Measurements from ENCODE around the gene WDPCP. TPM values are rescaled to one million over a fixed set of nuclear protein-coding genes. Genes with fewer than 3 reads are reported as not detected.
"Not testable (repeated sequence)": the region's sequence is repeated elsewhere in the genome, so short reads cannot be mapped to it uniquely, and the experiment has no call there.

The WDPCP gene
- total and polyA plus RNA-seq, 7 experiments from 2014 or later = 4.8 to 19.2 (median 15.6) TPM

GRCh38 chr2:63357722-63358121 lies 230.6 kb downstream of the WDPCP start:
- H3K4me1 ChIP-seq (ENCODE audit: control insufficient read depth in 2 of 2, insufficient read depth in 2 of 2, low read length in 2 of 2); ATAC-seq; CTCF ChIA-PET: not testable (repeated sequence)

DNA sequence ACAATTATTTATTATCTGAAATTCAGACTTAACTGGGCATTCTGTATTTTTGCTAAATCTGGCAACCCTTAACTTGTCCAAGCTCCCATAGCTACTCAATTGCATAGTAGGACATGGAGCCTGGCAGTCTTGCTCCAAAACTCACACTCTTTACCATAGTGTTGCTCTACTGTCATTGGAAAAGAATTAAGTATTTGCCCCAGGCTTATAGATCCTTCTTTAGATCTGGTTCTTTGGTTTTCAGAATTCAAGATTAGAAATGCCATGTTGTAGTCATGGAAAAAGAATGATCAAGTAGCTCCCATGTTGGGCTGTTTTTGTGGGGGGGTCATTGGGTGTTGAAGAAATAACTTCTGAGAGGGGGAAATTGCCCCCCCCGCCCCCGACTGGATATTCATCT lies 240.9 kb downstream of the WDPCP start:
- H3K36me3 Mint-ChIP-seq = peaks cover 1 to 63% (median 47%) of the 10 kb centered on the region in 5 donors
- no peaks in the 10 kb centered on the region for H3K4me1 Mint-ChIP-seq
- peaks cover 8 to 60% (median 31%) of the 10 kb centered on the region in 11 donors for H3K9me3 Mint-ChIP-seq
- no peak overlapping the region for H3K27ac Mint-ChIP-seq
- H3K4me3 Mint-ChIP-seq = no peak overlapping the region
- POLR2A ChIA-PET = no interaction called here
- DNase-seq = no peak
- no peak overlapping the region for H3K4me3 ChIP-seq (ENCODE audit: low read length)
- peaks cover 0 to 14% (median 0%) of the 10 kb centered on the region in 3 experiments for H3K9me3 ChIP-seq (ENCODE audit: control insufficient read depth in 2 of 3, low read length in 3 of 3)
- no peaks in the 10 kb centered on the region for H3K27me3 Mint-ChIP-seq
- intact Hi-C loops (cut with micrococcal nuclease) = no loop called here
- H3K36me3 ChIP-seq (ENCODE audit: control insufficient read depth in 2 of 3, insufficient read depth in 3 of 3, low read length in 3 of 3) = no peaks in the 10 kb centered on the region
- no peaks in the 10 kb centered on the region for H3K27me3 ChIP-seq (ENCODE audit: control insufficient read depth in 2 of 2, insufficient read depth in 2 of 2, low read length in 2 of 2)
- CTCF ChIA-PET = no interaction called here
- no peaks in the 10 kb centered on the region for H3K4me1 ChIP-seq (ENCODE audit: control insufficient read depth in 2 of 2, insufficient read depth in 2 of 2, low read length in 2 of 2)
- no peak for ATAC-seq
- H3K27ac ChIP-seq (ENCODE audit: low read depth, low read length) = no peak overlapping the region

More at GRCh38 chr2:63357722-63358121, 230.6 kb downstream of the WDPCP start:
- H3K27me3 Mint-ChIP-seq; H3K4me3 ChIP-seq (ENCODE audit: low read length); H3K27ac Mint-ChIP-seq; H3K4me1 Mint-ChIP-seq; DNase-seq; H3K9me3 ChIP-seq (ENCODE audit: control insufficient read depth in 2 of 3, low read length in 3 of 3); H3K4me3 Mint-ChIP-seq; H3K36me3 ChIP-seq (ENCODE audit: control insufficient read depth in 2 of 3, insufficient read depth in 3 of 3, low read length in 3 of 3); intact Hi-C loops (cut with micrococcal nuclease); H3K27ac ChIP-seq (ENCODE audit: low read depth, low read length); H3K27me3 ChIP-seq (ENCODE audit: control insufficient read depth in 2 of 2, insufficient read depth in 2 of 2, low read length in 2 of 2); POLR2A ChIA-PET: not testable (repeated sequence)
- Mint-ChIP-seq H3K36me3 (peaks cover 0 to 67% (median 57%) of the 10 kb centered on the region in 5 donors), H3K9me3 (peaks cover 9 to 59% (median 25%) of the 10 kb centered on the region in 11 donors)

DNA sequence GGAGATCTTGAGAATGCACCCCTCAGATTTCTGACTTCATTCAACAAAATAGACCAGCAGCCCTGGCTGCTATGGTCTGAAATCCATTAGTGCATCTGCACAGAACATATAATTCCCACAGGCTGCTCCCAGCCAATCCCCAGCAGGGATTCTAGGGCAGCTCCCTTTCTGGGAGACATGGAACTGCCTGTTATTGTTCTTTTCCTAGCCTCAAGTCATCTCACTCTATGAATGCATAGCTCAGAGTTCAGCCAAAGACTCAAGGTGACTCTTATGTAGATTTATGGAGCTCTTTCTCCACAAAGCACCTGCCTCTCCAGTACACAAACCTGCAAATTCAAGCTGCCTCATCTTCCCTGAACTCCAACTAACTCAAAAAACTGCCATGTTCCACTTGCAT lies 241.9 kb downstream of the WDPCP start:
- Histone ChIP-seq H3K36me3 (ENCODE audit: control insufficient read depth in 2 of 3, insufficient read depth in 3 of 3, low read length in 3 of 3) (no peaks in the 10 kb centered on the region), H3K4me1 (ENCODE audit: control insufficient read depth in 2 of 2, insufficient read depth in 2 of 2, low read length in 2 of 2) (no peaks in the 10 kb centered on the region), H3K27me3 (ENCODE audit: control insufficient read depth in 2 of 2, insufficient read depth in 2 of 2, low read length in 2 of 2) (no peaks in the 10 kb centered on the region), H3K9me3 (ENCODE audit: control insufficient read depth in 2 of 3, low read length in 3 of 3) (peaks cover 0 to 14% (median 0%) of the 10 kb centered on the region in 3 experiments), H3K4me3 (ENCODE audit: low read length) (no peak overlapping the region), H3K27ac (ENCODE audit: low read depth, low read length) (no peak overlapping the region)
- ATAC-seq (no peak), DNase-seq (no peak)
- Mint-ChIP-seq H3K27me3 (no peaks in the 10 kb centered on the region), H3K9me3 (peaks cover 8 to 61% (median 25%) of the 10 kb centered on the region in 11 donors), H3K36me3 (peaks cover 1 to 61% (median 46%) of the 10 kb centered on the region in 5 donors), H3K27ac (no peak overlapping the region), H3K4me1 (no peaks in the 10 kb centered on the region), H3K4me3 (no peak overlapping the region)
- ChIA-PET CTCF (no interaction called here), POLR2A (no interaction called here)
- intact Hi-C loops (cut with micrococcal nuclease) = no loop called here

- no peak for ATAC-seq
- CTCF ChIA-PET = no interaction called here
- H3K9me3 ChIP-seq (ENCODE audit: control insufficient read depth in 2 of 3, low read length in 3 of 3) = peaks cover 0 to 11% (median 0%) of the 10 kb centered on the region in 3 experiments
- H3K27ac ChIP-seq (ENCODE audit: low read depth, low read length) = no peak overlapping the region
- intact Hi-C loops (cut with micrococcal nuclease) = no loop called here
- no peak overlapping the region for H3K4me3 ChIP-seq (ENCODE audit: low read length)
- Mint-ChIP-seq H3K9me3 (peaks cover 8 to 64% (median 25%) of the 10 kb centered on the region in 11 donors), H3K27ac (no peak overlapping the region), H3K4me3 (no peak overlapping the region), H3K36me3 (peaks cover 1 to 60% (median 47%) of the 10 kb centered on the region in 5 donors), H3K27me3 (no peaks in the 10 kb centered on the region), H3K4me1 (no peaks in the 10 kb centered on the region)
- DNase-seq = no peak
- H3K4me1 ChIP-seq (ENCODE audit: control insufficient read depth in 2 of 2, insufficient read depth in 2 of 2, low read length in 2 of 2) = no peaks in the 10 kb centered on the region
- POLR2A ChIA-PET = no interaction called here
- no peaks in the 10 kb centered on the region for H3K27me3 ChIP-seq (ENCODE audit: control insufficient read depth in 2 of 2, insufficient read depth in 2 of 2, low read length in 2 of 2)
- H3K36me3 ChIP-seq (ENCODE audit: control insufficient read depth in 2 of 3, insufficient read depth in 3 of 3, low read length in 3 of 3) = no peaks in the 10 kb centered on the region
These were observed 243.0 kb downstream of the WDPCP start for GRCh38 chr2:63345285-63345633.

DNA sequence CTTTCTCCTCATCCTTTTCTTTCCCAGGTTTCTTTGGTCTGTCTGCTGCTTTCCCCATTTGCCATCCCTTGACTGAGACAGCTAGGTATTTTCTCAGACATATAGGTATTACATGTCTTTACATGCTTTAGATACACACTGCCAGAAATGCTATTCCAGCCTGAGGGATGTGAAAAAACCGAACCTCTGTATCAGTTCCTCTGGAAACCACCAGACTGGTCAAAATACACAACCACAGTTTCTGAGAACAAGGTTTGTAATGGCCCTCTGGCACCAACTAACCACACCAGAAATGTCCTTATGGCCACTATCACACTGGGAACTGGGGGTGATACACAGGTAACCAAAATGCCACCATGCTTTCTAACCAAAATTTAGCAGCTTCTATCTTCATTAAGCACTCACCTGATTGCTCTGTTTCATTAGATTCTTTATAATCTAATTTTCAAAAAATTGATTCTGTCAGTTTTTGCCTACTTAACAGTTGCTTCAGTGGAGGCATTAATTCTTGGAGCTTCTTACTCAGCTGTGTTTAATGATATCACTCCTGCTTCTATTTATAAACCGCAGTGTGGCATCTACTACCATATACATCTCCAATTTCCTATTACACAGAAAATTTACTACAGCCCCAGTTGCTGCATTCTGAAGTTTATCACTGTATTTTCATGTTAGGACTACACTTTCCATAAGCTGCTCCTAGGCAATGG lies 243.5 kb downstream of the WDPCP start:
- ChIA-PET CTCF (no interaction called here), POLR2A (no interaction called here)
- DNase-seq (no peak), ATAC-seq (no peak)
- peaks cover 0 to 11% (median 0%) of the 10 kb centered on the region in 3 experiments for H3K9me3 ChIP-seq (ENCODE audit: control insufficient read depth in 2 of 3, low read length in 3 of 3)
- no peaks in the 10 kb centered on the region for H3K4me1 Mint-ChIP-seq
- no peak overlapping the region for H3K27ac Mint-ChIP-seq
- H3K27me3 ChIP-seq (ENCODE audit: control insufficient read depth in 2 of 2, insufficient read depth in 2 of 2, low read length in 2 of 2) = no peaks in the 10 kb centered on the region
- no peak overlapping the region for H3K4me3 ChIP-seq (ENCODE audit: low read length)
- intact Hi-C loops (cut with micrococcal nuclease) = no loop called here
- no peaks in the 10 kb centered on the region for H3K36me3 ChIP-seq (ENCODE audit: control insufficient read depth in 2 of 3, insufficient read depth in 3 of 3, low read length in 3 of 3)
- H3K9me3 Mint-ChIP-seq = peaks cover 8 to 65% (median 25%) of the 10 kb centered on the region in 11 donors
- no peak overlapping the region for H3K4me3 Mint-ChIP-seq
- no peak overlapping the region for H3K27ac ChIP-seq (ENCODE audit: low read depth, low read length)
- H3K4me1 ChIP-seq (ENCODE audit: control insufficient read depth in 2 of 2, insufficient read depth in 2 of 2, low read length in 2 of 2) = no peaks in the 10 kb centered on the region
- no peaks in the 10 kb centered on the region for H3K27me3 Mint-ChIP-seq
- H3K36me3 Mint-ChIP-seq = peaks cover 1 to 56% (median 47%) of the 10 kb centered on the region in 5 donors

DNA sequence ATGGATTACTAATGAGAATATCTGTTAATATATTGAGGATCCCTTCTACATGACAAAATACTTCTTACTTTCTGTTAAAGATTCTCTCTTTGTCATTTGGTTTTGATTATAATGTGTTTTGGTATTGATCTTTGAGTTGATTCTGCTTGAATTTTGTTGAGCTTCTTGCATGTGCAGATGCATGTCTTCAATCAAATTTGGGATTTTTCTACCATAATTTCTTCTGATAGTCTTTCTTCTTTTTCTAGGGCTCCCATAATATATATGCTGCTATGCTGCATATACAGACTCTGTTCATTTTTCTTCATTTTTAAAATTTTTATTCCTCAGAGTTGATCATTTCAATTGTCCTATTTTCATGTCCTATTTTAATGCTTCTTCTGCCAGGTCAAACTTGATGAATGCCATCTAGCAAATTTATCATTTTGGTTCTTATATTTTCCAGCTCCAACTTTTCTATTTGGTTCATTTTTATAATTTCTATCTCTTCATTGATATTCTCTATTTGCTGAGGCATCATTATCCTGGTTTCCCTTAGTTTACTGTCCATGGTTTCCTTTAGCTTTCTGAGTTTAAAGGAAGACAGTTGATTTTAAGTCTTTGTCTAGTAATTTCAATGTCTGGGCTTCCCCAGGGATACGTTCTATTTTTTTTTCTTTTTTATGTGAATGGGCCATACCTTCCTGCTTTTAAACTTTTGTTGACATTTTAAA lies 244.7 kb downstream of the WDPCP start:
- Histone ChIP-seq H3K4me1 (ENCODE audit: control insufficient read depth in 2 of 2, insufficient read depth in 2 of 2, low read length in 2 of 2) (no peaks in the 10 kb centered on the region), H3K27ac (ENCODE audit: low read depth, low read length) (no peak overlapping the region), H3K27me3 (ENCODE audit: control insufficient read depth in 2 of 2, insufficient read depth in 2 of 2, low read length in 2 of 2) (no peaks in the 10 kb centered on the region), H3K36me3 (ENCODE audit: control insufficient read depth in 2 of 3, insufficient read depth in 3 of 3, low read length in 3 of 3) (no peaks in the 10 kb centered on the region), H3K4me3 (ENCODE audit: low read length) (no peak overlapping the region), H3K9me3 (ENCODE audit: control insufficient read depth in 2 of 3, low read length in 3 of 3) (peaks cover 0 to 11% (median 0%) of the 10 kb centered on the region in 3 experiments)
- DNase-seq = no peak
- H3K36me3 Mint-ChIP-seq = peaks cover 1 to 54% (median 52%) of the 10 kb centered on the region in 5 donors
- intact Hi-C loops (cut with micrococcal nuclease) = no loop called here
- no peak for ATAC-seq
- no peaks in the 10 kb centered on the region for H3K27me3 Mint-ChIP-seq
- ChIA-PET POLR2A (no interaction called here), CTCF (no interaction called here)
- no peak overlapping the region for H3K27ac Mint-ChIP-seq
- H3K4me3 Mint-ChIP-seq = no peak overlapping the region
- no peaks in the 10 kb centered on the region for H3K4me1 Mint-ChIP-seq
- peaks cover 8 to 73% (median 27%) of the 10 kb centered on the region in 11 donors for H3K9me3 Mint-ChIP-seq
